ENCODE measurements around the gene SEMA6D. TPM values are rescaled to one million over a fixed set of nuclear protein-coding genes. Genes with fewer than 3 reads are reported as not detected.

SEMA6D gene
- total RNA-seq, 1 experiment from 2014 or later, result 15.8 TPM

DNA sequence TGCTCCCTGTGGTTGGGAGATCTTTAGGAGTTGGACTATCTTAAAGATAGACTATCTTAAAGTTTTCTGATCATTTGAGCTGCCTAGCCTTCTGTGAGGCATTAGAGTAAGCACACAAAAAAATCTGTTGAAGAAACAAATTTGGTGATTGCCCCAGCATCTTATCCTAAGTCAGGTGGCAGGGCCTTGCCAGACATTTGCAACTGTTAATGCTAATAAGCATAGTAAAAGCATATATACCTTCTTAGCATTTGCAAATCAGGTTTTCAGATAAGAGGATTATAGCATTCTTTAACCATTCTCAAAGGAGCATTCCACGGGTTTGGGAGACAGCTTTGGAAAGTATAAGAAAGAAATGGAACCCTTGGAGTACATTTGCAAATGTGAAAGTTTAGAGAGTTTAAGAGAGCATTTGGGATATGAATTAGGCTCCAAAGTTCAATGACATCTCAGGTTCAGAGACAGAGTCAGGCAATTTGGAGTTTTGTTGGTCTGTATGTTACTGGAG is 61.0 kb downstream of the SEMA6D start:
- no peak overlapping the region for H2BK12ac ChIP-seq (ENCODE audit: insufficient read length, low read depth, low read length)
- no peak overlapping the region for H4K91ac ChIP-seq (ENCODE audit: insufficient read length, low read depth, low read length)
- H3K56ac ChIP-seq (ENCODE audit: insufficient read length, low read depth, low read length), result no peak overlapping the region
- no peak overlapping the region for H2AFZ ChIP-seq (ENCODE audit: low read length)
- no peak for DNase-seq
- H4K5ac ChIP-seq (ENCODE audit: insufficient read length, low read depth, low read length), result no peak overlapping the region
- no peaks in the 10 kb centered on the region; the same call in 1 of the 2 replicates for H3K4me1 ChIP-seq (ENCODE audit: insufficient read depth, low read length)
- no peak overlapping the region for H2AK5ac ChIP-seq (ENCODE audit: insufficient read length, low read length)
- H3K23me2 ChIP-seq (ENCODE audit: insufficient read length, low read depth, low read length, poor library complexity, severe bottlenecking), result no peaks in the 10 kb centered on the region
- H4K8ac ChIP-seq (replicated peaks; ENCODE audit: insufficient read length, low read depth, low read length), result no peak overlapping the region
- no peak overlapping the region for H2BK5ac ChIP-seq (ENCODE audit: insufficient read length, low read length)
- WGBS (ENCODE audit: extremely low coverage, insufficient read length, low lambda C conversion rate), result no CpG with 5 or more reads among the region's 1 CpG
- H3K27ac Mint-ChIP-seq, result peak overlapping the region; percentile 94 to 99 (median 97); a peak in 6 of 7 replicates
- no peak overlapping the region for H3K4me2 ChIP-seq (ENCODE audit: insufficient read depth, insufficient read length, low read length)
- H3K9me3 ChIP-seq (ENCODE audit: control insufficient read depth, low read depth, low read length), result no peaks in the 10 kb centered on the region
- H3K4me3 Mint-ChIP-seq, result peak overlapping the region in 1 of 2 experiments; percentile 49; a peak in 1 of 5 replicates
- no peak overlapping the region for H3K23ac ChIP-seq (ENCODE audit: insufficient read length, low read depth, low read length)
- peaks cover 57 to 58% of the 10 kb centered on the region in 2 experiments for H3K4me1 Mint-ChIP-seq
- no peak overlapping the region for H3K4ac ChIP-seq (ENCODE audit: low read depth, low read length)
- H3K79me2 ChIP-seq (ENCODE audit: insufficient read depth, low read length), result no peaks in the 10 kb centered on the region
- TF ChIP-seq, protein P1, sequence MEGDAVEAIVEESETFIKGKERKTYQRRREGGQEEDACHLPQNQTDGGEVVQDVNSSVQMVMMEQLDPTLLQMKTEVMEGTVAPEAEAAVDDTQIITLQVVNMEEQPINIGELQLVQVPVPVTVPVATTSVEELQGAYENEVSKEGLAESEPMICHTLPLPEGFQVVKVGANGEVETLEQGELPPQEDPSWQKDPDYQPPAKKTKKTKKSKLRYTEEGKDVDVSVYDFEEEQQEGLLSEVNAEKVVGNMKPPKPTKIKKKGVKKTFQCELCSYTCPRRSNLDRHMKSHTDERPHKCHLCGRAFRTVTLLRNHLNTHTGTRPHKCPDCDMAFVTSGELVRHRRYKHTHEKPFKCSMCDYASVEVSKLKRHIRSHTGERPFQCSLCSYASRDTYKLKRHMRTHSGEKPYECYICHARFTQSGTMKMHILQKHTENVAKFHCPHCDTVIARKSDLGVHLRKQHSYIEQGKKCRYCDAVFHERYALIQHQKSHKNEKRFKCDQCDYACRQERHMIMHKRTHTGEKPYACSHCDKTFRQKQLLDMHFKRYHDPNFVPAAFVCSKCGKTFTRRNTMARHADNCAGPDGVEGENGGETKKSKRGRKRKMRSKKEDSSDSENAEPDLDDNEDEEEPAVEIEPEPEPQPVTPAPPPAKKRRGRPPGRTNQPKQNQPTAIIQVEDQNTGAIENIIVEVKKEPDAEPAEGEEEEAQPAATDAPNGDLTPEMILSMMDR (conservative IDR thresholded peaks at IDR 0.05), result no peak
- H4K20me1 ChIP-seq (ENCODE audit: control insufficient read depth, insufficient read depth, insufficient read length), result no peaks in the 10 kb centered on the region
- no peak overlapping the region for H3T11ph ChIP-seq (ENCODE audit: low read length)
- no peak overlapping the region for H3K18ac ChIP-seq (ENCODE audit: insufficient read length, low read depth, low read length)
- H3K9ac ChIP-seq (ENCODE audit: extremely low read depth, insufficient read length, low read length), result no peak overlapping the region
- peaks cover 2 to 5% of the 10 kb centered on the region in 2 experiments; a peak in 2 of 5 replicates for H3K9me3 Mint-ChIP-seq
- no peaks in the 10 kb centered on the region for H3K27me3 ChIP-seq (ENCODE audit: insufficient read depth, low read length)
- H3K79me1 ChIP-seq (ENCODE audit: insufficient read depth, low read depth, low read length, poor library complexity, severe bottlenecking), result no peaks in the 10 kb centered on the region
- no peak overlapping the region for H3K27ac ChIP-seq (ENCODE audit: insufficient read length, low read depth, low read length)
- no peak overlapping the region for H2BK120ac ChIP-seq (ENCODE audit: low read depth, low read length, poor library complexity, severe bottlenecking)
- H3K27me3 Mint-ChIP-seq (ENCODE audit: low read depth), result no peaks in the 10 kb centered on the region
- peaks cover 0 to 2% (median 2%) of the 10 kb centered on the region in 3 experiments; a peak in 2 of 7 replicates for H3K36me3 Mint-ChIP-seq (ENCODE audit: insufficient read depth in 1 of 3, low read depth in 3 of 3)
- no peak overlapping the region for H3K14ac ChIP-seq (ENCODE audit: insufficient read depth, low read length)
- no peak overlapping the region for H2BK20ac ChIP-seq (ENCODE audit: low read depth, low read length, poor library complexity, severe bottlenecking)
- H2BK15ac ChIP-seq (ENCODE audit: low read depth, low read length), result no peak overlapping the region

All from H9 (cell line).